HepG2 (cell line): Measurements from ENCODE around the gene MRPL43. TPM values are rescaled to one million over a fixed set of nuclear protein-coding genes. Genes with fewer than 3 reads are reported as not detected.

Experiments used
- DNMT1 ChIP-seq: sonication (generic); formaldehyde crosslinking; IDR thresholded peaks from 2 replicates; pipeline ENCODE4 v1.5.1; 2020; ENCODE audit warnings: mild to moderate bottlenecking, missing genetic modification reagents
- MAFF ChIP-seq: IDR thresholded peaks from 2 replicates; pipeline ENCODE4 v1.6.1; 2011; ENCODE audit warnings: low read depth, low read length, improper control_type of control experiment
- MIER2 ChIP-seq: IDR thresholded peaks from 2 replicates; pipeline ENCODE4 v1.6.1; 2016; ENCODE audit warnings: missing biosample characterization, missing genetic modification reagents
- NAIF1 ChIP-seq: sonication (generic); formaldehyde crosslinking; IDR thresholded peaks from 2 replicates; pipeline ENCODE4 v1.5.0; 2020; ENCODE audit warnings: mild to moderate bottlenecking, missing genetic modification reagents, borderline replicate concordance
- NR1H2 ChIP-seq: sonication (generic); formaldehyde crosslinking; IDR thresholded peaks from 2 replicates; pipeline ENCODE4 v1.8.1; 2022; ENCODE audit warnings: low read depth, missing genetic modification reagents, borderline replicate concordance
- SIX4 ChIP-seq: sonication (generic); formaldehyde crosslinking; IDR thresholded peaks from 2 replicates; pipeline ENCODE4 v1.4.0; 2020; ENCODE audit warnings: missing genetic modification reagents
- SOX5 ChIP-seq: IDR thresholded peaks from 2 replicates; pipeline ENCODE4 v1.6.1; 2016; ENCODE audit warnings: borderline replicate concordance
- SRSF1 ChIP-seq: fragments of 200-400 bp; formaldehyde crosslinking; optimal IDR thresholded peaks from 2 replicates; pipeline ENCODE3; 2017; ENCODE audit warnings: mild to moderate bottlenecking, low read depth, low read length, moderate library complexity
- TBP ChIP-seq: sonication (generic); formaldehyde crosslinking; IDR thresholded peaks from 2 replicates; pipeline ENCODE4 v1.5.0; 2020; ENCODE audit warnings: missing genetic modification reagents
- TGIF2 ChIP-seq: IDR thresholded peaks from 2 replicates; pipeline ENCODE4 v1.6.1; 2016; ENCODE audit warnings: control low read depth, missing compliant biosample characterization
- U2AF2 ChIP-seq: fragments of 200-400 bp; formaldehyde crosslinking; IDR thresholded peaks from 2 replicates; pipeline ENCODE4 v1.6.1; 2017; ENCODE audit warnings: low read depth, mild to moderate bottlenecking, low read length
- ZFP36L2 ChIP-seq: sonication (generic); formaldehyde crosslinking; IDR thresholded peaks from 2 replicates; pipeline ENCODE4 v1.4.0; 2020; ENCODE audit warnings: missing genetic modification reagents
- ZNF292 ChIP-seq: sonication (generic); formaldehyde crosslinking; IDR thresholded peaks from 2 replicates; pipeline ENCODE4 v1.8.1; 2022; ENCODE audit warnings: mild to moderate bottlenecking, low read depth, missing genetic modification reagents, borderline replicate concordance
- ZNF326 ChIP-seq: sonication (generic); formaldehyde crosslinking; IDR thresholded peaks from 2 replicates; pipeline ENCODE4 v1.4.0; 2020; ENCODE audit warnings: missing genetic modification reagents, borderline replicate concordance
- ZNF460 ChIP-seq: sonication (generic); formaldehyde crosslinking; IDR thresholded peaks from 2 replicates; pipeline ENCODE4 v1.5.1; 2020; ENCODE audit warnings: missing genetic modification reagents, mild to moderate bottlenecking, borderline replicate concordance
- ZNF577 ChIP-seq: sonication (generic); formaldehyde crosslinking; IDR thresholded peaks from 2 replicates; pipeline ENCODE4 v1.4.0; 2020; ENCODE audit warnings: mild to moderate bottlenecking, low read depth, missing genetic modification reagents, borderline replicate concordance
- ZNF672 ChIP-seq: sonication (generic); formaldehyde crosslinking; IDR thresholded peaks from 2 replicates; pipeline ENCODE4 v1.8.1; 2022; ENCODE audit warnings: missing genetic modification reagents
- polyA plus RNA-seq, 8 experiments: library from polyadenylated mRNA; depleted of rRNA in 3 of 8; stranded (reverse) in 7 of 8; unstranded in 1 of 8; fragments of >200 nt; fragmentation: Illumina TruSeq in 4 of 8; extraction: Trizol in 4 of 8; gene quantifications; 2 replicates each; pipeline versions ENCODE4 v1.2.1 to v1.2.3, GENCODE V29; 2011 to 2016; ENCODE audit warnings: low read depth in 4 of 8, missing spikeins in 1 of 8, mixed read lengths in 1 of 8; ENCODE audit not compliant: insufficient read depth in 1 of 8
- total RNA-seq, 5 experiments: library from RNA; depleted of rRNA; stranded (reverse); fragments of >200 nt; fragmentation: Illumina TruSeq; extraction: Trizol; gene quantifications; 2 replicates each; pipeline ENCODE4 v1.2.3, GENCODE V29; 2016; ENCODE audit warnings: low read depth in 1 of 5
- TF ChIP-seq, protein P1 (sequence below): sonication (generic); formaldehyde crosslinking; IDR thresholded peaks from 2 replicates; pipeline ENCODE4 v1.4.0; 2020; ENCODE audit warnings: missing genetic modification reagents
- TF ChIP-seq, protein P2 (sequence below): sonication (generic); formaldehyde crosslinking; IDR thresholded peaks from 2 replicates; pipeline ENCODE4 v1.8.1; 2023; ENCODE audit warnings: missing genetic modification reagents, mild to moderate bottlenecking, borderline replicate concordance
- TF ChIP-seq, protein P3 (sequence below), 2 experiments: sonication (generic) in 1 of 2; formaldehyde crosslinking in 1 of 2; IDR thresholded peaks; 2 replicates each; pipeline versions ENCODE4 v1.5.1 to v1.6.1; 2011 to 2020; ENCODE audit warnings: borderline replicate concordance in 1 of 2, low read depth in 1 of 2, low read length in 1 of 2, mild to moderate bottlenecking in 1 of 2, missing genetic modification reagents in 1 of 2, moderate library complexity in 1 of 2
- TF ChIP-seq, protein P4 (sequence below): sonication (generic); formaldehyde crosslinking; IDR thresholded peaks from 2 replicates; pipeline ENCODE4 v1.4.0; 2020; ENCODE audit warnings: missing genetic modification reagents, low read depth, mild to moderate bottlenecking, borderline replicate concordance
- TF ChIP-seq, protein P5 (sequence below): IDR thresholded peaks from 2 replicates; pipeline ENCODE4 v1.6.1; 2016; ENCODE audit warnings: missing genetic modification reagents, missing compliant biosample characterization

Gene MRPL43
- total and polyA plus RNA-seq, 2 of the 13 experiments (the other 11 are each of a cell fraction or from before 2014, with no cell fraction given), result 71.0 to 73.7 TPM

DNA sequence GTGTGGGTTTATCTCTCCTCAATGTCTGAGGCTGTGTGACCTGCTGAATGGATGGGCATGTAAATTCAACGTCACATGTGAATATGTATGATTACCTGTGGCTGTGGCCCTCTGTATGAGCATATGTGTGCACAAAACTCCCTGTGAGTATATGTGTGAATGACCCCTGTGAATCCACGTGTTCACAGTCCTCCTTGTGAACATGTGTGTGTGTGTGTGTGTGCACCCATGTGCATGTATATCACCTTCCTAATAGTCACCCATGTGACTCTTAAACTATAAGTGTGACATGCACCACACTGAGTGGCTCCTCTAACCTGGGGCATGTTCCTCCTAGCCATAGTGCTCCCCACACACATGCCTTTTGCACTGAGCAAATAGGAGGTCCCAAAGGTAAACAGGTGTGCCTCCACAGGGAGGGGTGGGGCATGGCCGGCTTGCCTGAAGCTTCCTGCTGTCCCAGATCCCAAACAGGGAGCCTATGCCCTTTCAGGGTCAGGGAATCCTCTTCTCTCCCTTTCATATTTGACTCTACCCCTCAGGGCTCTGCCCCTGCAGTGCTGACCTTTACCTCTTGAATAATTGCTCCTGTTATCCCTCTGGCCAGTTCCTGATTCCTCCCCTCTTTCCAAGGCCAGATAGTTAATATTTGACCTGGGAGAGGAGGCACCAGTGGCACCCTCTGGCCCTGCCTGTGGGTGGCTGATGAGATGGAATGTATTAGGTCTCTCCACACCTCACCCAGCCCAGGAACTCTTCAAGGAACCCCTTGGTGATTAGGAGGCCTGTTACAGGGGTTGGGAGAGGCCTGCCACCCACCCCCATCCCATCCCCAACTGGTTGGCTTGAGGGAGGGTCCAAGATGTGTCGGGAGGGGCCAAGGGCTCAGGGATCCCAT, 16.1 kb downstream of the MRPL43 start (continued):
- TF ChIP-seq, protein P1, sequence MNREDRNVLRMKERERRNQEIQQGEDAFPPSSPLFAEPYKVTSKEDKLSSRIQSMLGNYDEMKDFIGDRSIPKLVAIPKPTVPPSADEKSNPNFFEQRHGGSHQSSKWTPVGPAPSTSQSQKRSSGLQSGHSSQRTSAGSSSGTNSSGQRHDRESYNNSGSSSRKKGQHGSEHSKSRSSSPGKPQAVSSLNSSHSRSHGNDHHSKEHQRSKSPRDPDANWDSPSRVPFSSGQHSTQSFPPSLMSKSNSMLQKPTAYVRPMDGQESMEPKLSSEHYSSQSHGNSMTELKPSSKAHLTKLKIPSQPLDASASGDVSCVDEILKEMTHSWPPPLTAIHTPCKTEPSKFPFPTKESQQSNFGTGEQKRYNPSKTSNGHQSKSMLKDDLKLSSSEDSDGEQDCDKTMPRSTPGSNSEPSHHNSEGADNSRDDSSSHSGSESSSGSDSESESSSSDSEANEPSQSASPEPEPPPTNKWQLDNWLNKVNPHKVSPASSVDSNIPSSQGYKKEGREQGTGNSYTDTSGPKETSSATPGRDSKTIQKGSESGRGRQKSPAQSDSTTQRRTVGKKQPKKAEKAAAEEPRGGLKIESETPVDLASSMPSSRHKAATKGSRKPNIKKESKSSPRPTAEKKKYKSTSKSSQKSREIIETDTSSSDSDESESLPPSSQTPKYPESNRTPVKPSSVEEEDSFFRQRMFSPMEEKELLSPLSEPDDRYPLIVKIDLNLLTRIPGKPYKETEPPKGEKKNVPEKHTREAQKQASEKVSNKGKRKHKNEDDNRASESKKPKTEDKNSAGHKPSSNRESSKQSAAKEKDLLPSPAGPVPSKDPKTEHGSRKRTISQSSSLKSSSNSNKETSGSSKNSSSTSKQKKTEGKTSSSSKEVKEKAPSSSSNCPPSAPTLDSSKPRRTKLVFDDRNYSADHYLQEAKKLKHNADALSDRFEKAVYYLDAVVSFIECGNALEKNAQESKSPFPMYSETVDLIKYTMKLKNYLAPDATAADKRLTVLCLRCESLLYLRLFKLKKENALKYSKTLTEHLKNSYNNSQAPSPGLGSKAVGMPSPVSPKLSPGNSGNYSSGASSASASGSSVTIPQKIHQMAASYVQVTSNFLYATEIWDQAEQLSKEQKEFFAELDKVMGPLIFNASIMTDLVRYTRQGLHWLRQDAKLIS (CRISPR knock-in tag), result no peak
- TF ChIP-seq MAFF (no peak), ZNF460 (CRISPR knock-in tag) (no peak), DNMT1 (CRISPR knock-in tag) (no peak), SRSF1 (no peak), U2AF2 (no peak), SOX5 (CRISPR knock-in tag) (peak; percentile 77; the same call in 1 of the 2 replicates), TBP (CRISPR knock-in tag) (no peak), ZNF577 (CRISPR knock-in tag) (no peak), ZNF292 (peak; percentile 42; the same call in 1 of the 2 replicates), ZNF326 (CRISPR knock-in tag) (no peak), TGIF2 (CRISPR knock-in tag) (peak; percentile 91), NR1H2 (no peak), ZNF672 (CRISPR knock-in tag) (no peak), ZFP36L2 (no peak), MIER2 (CRISPR knock-in tag) (peak; percentile 70), NAIF1 (CRISPR knock-in tag) (peak; percentile 67; the same call in 1 of the 2 replicates), SIX4 (CRISPR knock-in tag) (peak; percentile 47; the same call in 1 of the 2 replicates)
- TF ChIP-seq, protein P2, sequence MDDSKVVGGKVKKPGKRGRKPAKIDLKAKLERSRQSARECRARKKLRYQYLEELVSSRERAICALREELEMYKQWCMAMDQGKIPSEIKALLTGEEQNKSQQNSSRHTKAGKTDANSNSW (CRISPR knock-in tag), result no peak
- TF ChIP-seq, protein P3, sequence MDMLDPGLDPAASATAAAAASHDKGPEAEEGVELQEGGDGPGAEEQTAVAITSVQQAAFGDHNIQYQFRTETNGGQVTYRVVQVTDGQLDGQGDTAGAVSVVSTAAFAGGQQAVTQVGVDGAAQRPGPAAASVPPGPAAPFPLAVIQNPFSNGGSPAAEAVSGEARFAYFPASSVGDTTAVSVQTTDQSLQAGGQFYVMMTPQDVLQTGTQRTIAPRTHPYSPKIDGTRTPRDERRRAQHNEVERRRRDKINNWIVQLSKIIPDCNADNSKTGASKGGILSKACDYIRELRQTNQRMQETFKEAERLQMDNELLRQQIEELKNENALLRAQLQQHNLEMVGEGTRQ (IDR thresholded peaks at IDR 0.05; ENCODE audit: low read depth, low read length), result no peak
- TF ChIP-seq, protein P3 (CRISPR knock-in tag; IDR thresholded peaks at IDR 0.05; ENCODE audit: borderline replicate concordance), result peak; percentile 19; the same call in 1 of the 2 replicates
- TF ChIP-seq, protein P4, sequence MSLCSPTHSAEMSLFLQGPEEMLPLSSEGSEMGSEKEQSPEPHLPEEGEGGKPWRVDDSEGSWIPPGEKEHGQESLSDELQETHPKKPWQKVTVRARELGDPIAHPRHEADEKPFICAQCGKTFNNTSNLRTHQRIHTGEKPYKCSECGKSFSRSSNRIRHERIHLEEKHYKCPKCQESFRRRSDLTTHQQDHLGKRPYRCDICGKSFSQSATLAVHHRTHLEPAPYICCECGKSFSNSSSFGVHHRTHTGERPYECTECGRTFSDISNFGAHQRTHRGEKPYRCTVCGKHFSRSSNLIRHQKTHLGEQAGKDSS (CRISPR knock-in tag), result no peak
- TF ChIP-seq, protein P5, sequence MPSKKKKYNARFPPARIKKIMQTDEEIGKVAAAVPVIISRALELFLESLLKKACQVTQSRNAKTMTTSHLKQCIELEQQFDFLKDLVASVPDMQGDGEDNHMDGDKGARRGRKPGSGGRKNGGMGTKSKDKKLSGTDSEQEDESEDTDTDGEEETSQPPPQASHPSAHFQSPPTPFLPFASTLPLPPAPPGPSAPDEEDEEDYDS (CRISPR knock-in tag), result peak; percentile 84
